ENCODE measurements around the gene GNAS-AS1. TPM values are rescaled to one million over a fixed set of nuclear protein-coding genes. Genes with fewer than 3 reads are reported as not detected.

The GNAS-AS1 gene
- total RNA-seq, 2 experiments from 2014 or later = 1.7 to 2.0 TPM

- no peak for ATAC-seq
- peaks cover 11% of the 10 kb centered on the region for H3K4me1 Mint-ChIP-seq (ENCODE audit: low read depth)
- no peak for TF ChIP-seq CTCF (IDR thresholded peaks at IDR 0.05)
- no peaks in the 10 kb centered on the region for H3K9me3 Mint-ChIP-seq
- no peak for DNase-seq
- POLR2A ChIA-PET = no interaction called here
- peaks cover 37% of the 10 kb centered on the region for H3K27me3 Mint-ChIP-seq
- no peak overlapping the region for H3K27ac Mint-ChIP-seq
- no peaks in the 10 kb centered on the region for H3K36me3 Mint-ChIP-seq (ENCODE audit: low read depth)
- intact Hi-C loops (cut with micrococcal nuclease) = no loop called here
- H3K4me3 Mint-ChIP-seq = peak overlapping the region; percentile 21
- CTCF ChIA-PET = no interaction called here
Observed at GRCh38 chr20:58854638-58855471, 4.2 kb upstream of the GNAS-AS1 start.

GRCh38 chr20:58853976-58854637 is 3.4 kb upstream of the GNAS-AS1 start:
- Mint-ChIP-seq H3K27ac (no peak overlapping the region), H3K9me3 (no peaks in the 10 kb centered on the region), H3K36me3 (ENCODE audit: low read depth) (no peaks in the 10 kb centered on the region), H3K27me3 (peaks cover 44% of the 10 kb centered on the region), H3K4me1 (ENCODE audit: low read depth) (peaks cover 16% of the 10 kb centered on the region), H3K4me3 (peak overlapping the region; percentile 55)
- intact Hi-C loops (cut with micrococcal nuclease) = no loop called here
- ATAC-seq = no peak
- CTCF ChIA-PET = interaction anchor here (1.4 to 2.2 kb wide), 2 partner anchors 10 to 16 kb away, joined by 3 to 7 read pairs; no protein-coding TSS in a partner anchor
- POLR2A ChIA-PET = interaction anchor here (0.5 kb wide), 1 partner anchor 33 kb away, joined by 3 read pairs; no protein-coding TSS in a partner anchor
- no peak for TF ChIP-seq CTCF (IDR thresholded peaks at IDR 0.05)
- no peak for DNase-seq

GRCh38 chr20:58853466-58853865 is 2.8 kb upstream of the GNAS-AS1 start:
- no peak overlapping the region for H3K4me3 Mint-ChIP-seq
- peaks cover 17% of the 10 kb centered on the region for H3K4me1 Mint-ChIP-seq (ENCODE audit: low read depth)
- ChIA-PET CTCF (interaction anchor here (1.3 to 2.2 kb wide), 4 partner anchors 10 to 372 kb away, joined by 3 to 7 read pairs (median 5); no protein-coding TSS in a partner anchor), POLR2A (interaction anchor here (0.5 kb wide), 1 partner anchor 33 kb away, joined by 3 read pairs; no protein-coding TSS in a partner anchor)
- H3K9me3 Mint-ChIP-seq = no peaks in the 10 kb centered on the region
- no peak for ATAC-seq
- no peak overlapping the region for H3K27ac Mint-ChIP-seq
- H3K27me3 Mint-ChIP-seq = peaks cover 46% of the 10 kb centered on the region
- no peak for TF ChIP-seq CTCF (IDR thresholded peaks at IDR 0.05)
- no peak for DNase-seq
- no peaks in the 10 kb centered on the region for H3K36me3 Mint-ChIP-seq (ENCODE audit: low read depth)
- intact Hi-C loops (cut with micrococcal nuclease) = no loop called here

GRCh38 chr20:58852543-58853271 is 2.0 kb upstream of the GNAS-AS1 start, which contains the start of gene GNAS:
Gene GNAS (plus strand): TSS chr20:58852716.
- intact Hi-C loops (cut with micrococcal nuclease) = no loop called here
- peak; percentile 69 for DNase-seq
- peak within 1 kb of the TSS; percentile 85 for H3K4me3 Mint-ChIP-seq
- no peak within 1 kb of the TSS for H3K27ac Mint-ChIP-seq
- POLR2A ChIA-PET = interaction anchor here (1.7 kb wide), 1 partner anchor 201 kb away, joined by 7 read pairs; the partner anchor contains the start of gene STX16
- ATAC-seq = peak; percentile 32
- peaks cover 49% of the 10 kb centered on the region for H3K27me3 Mint-ChIP-seq
- CTCF ChIA-PET = interaction anchor here (1.1 to 2.2 kb wide), 7 partner anchors 9 to 371 kb away, joined by 3 to 7 read pairs (median 4); no protein-coding TSS in a partner anchor
- no peaks in the 10 kb centered on the region for H3K9me3 Mint-ChIP-seq
- peak; percentile 53 for TF ChIP-seq CTCF (IDR thresholded peaks at IDR 0.05)
- H3K4me1 Mint-ChIP-seq (ENCODE audit: low read depth) = peaks cover 24% of the 10 kb centered on the region
- H3K36me3 Mint-ChIP-seq (ENCODE audit: low read depth) = no peaks in the 10 kb centered on the region
